Suprapubic skin (tissue), 4 donors: ENCODE measurements around the gene ARFGAP1. TPM values are rescaled to one million over a fixed set of nuclear protein-coding genes. Genes with fewer than 3 reads are reported as not detected.

Experiments used
- DNase-seq, 2 donors: peaks; one replicate each; pipeline ENCODE4 v3.0.0-alpha.2; 2019; ENCODE audit warnings: low spot score in 2 of 2
- H3K27ac ChIP-seq: fragments of 200-600 bp; sonication (generic); one replicate; pipeline ENCODE4 v1.5.1; 2019
- H3K27me3 ChIP-seq: fragments of 200-600 bp; sonication (generic); one replicate; pipeline ENCODE4 v1.5.1; 2019
- H3K36me3 ChIP-seq: fragments of 200-600 bp; sonication (generic); one replicate; pipeline ENCODE4 v1.5.1; 2019
- H3K4me1 ChIP-seq: fragments of 200-600 bp; sonication (generic); one replicate; pipeline ENCODE4 v1.5.1; 2019
- H3K4me3 ChIP-seq: fragments of 200-600 bp; sonication (generic); one replicate; pipeline ENCODE4 v1.5.1; 2019; ENCODE audit warnings: mild to moderate bottlenecking
- H3K9me3 ChIP-seq: fragments of 200-600 bp; sonication (generic); one replicate; pipeline ENCODE4 v1.5.1; 2019
- EP300 ChIP-seq: sonication (generic); formaldehyde crosslinking; IDR thresholded peaks from one replicate; pipeline ENCODE4 v1.6.1; 2017; ENCODE audit warnings: antibody characterized with exemption
- POLR2A ChIP-seq, 2 donors: fragments of 450-650 bp; IDR thresholded peaks; one replicate each; pipeline ENCODE4 v1.6.1; 2017; ENCODE audit warnings: antibody characterized with exemption in 2 of 2, mild to moderate bottlenecking in 2 of 2, moderate library complexity in 2 of 2
- POLR2AphosphoS5 ChIP-seq, 3 donors: sonication (generic); formaldehyde crosslinking; IDR thresholded peaks; one replicate each; pipeline ENCODE4 v1.6.1; 2017; ENCODE audit warnings: antibody characterized with exemption in 3 of 3
- whole genome bisulfite sequencing: methylation state at CpG from one replicate; pipeline ENCODE4 v1.1.5; 2018; 5-methylcytosine and 5-hydroxymethylcytosine counted together
- total RNA-seq, 4 donors: library from RNA; depleted of rRNA; stranded (reverse); fragments of >200 nt; gene quantifications; one replicate each; pipeline ENCODE4 v1.1.0, GENCODE V29; 2016
- TF ChIP-seq, protein P1 (sequence below), 2 donors: fragments of 200-600 bp in 1 of 2; fragments of 450-650 bp in 1 of 2; sonication (generic) in 1 of 2; IDR thresholded peaks; one replicate each; pipeline ENCODE4 v1.5.1; 2016 to 2019; ENCODE audit warnings: antibody characterized with exemption in 2 of 2, mild to moderate bottlenecking in 1 of 2, moderate library complexity in 1 of 2

ARFGAP1 gene
- total RNA-seq, 4 donors from 2014 or later: 38.6 to 84.9 (median 43.4) TPM

DNA sequence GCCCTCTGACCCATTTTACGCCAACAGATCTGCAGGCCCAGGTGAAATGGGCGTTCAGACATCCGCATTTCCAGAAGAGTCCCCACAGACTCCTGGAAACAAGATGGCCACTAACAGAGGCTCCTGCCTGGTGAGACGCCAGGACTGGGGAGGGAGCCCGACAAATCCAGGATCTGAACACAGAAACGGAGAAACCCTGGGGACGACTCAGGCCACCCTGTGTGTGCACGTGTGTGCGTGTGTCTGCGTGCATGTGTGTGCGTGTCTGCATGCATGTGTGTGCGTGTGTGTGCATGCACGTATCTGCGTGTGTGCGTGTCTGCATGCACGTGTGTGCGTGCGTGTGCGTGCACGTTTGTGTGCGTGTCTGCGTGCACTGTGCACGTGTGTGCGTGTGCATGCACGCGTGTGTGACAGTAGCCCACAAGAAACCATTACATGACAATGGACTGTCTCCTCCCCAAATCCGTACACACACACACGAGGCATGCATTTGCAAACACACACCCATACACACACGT, 63.7 kb downstream of the ARFGAP1 start:
- Histone ChIP-seq H3K27me3 (peaks cover 70% of the 10 kb centered on the region), H3K27ac (no peak overlapping the region), H3K9me3 (no peaks in the 10 kb centered on the region), H3K36me3 (no peaks in the 10 kb centered on the region), H3K4me1 (peaks cover 8% of the 10 kb centered on the region), H3K4me3 (no peak overlapping the region)
- no peak for TF ChIP-seq POLR2AphosphoS5 (IDR thresholded peaks at IDR 0.05)
- TF ChIP-seq, protein P1, sequence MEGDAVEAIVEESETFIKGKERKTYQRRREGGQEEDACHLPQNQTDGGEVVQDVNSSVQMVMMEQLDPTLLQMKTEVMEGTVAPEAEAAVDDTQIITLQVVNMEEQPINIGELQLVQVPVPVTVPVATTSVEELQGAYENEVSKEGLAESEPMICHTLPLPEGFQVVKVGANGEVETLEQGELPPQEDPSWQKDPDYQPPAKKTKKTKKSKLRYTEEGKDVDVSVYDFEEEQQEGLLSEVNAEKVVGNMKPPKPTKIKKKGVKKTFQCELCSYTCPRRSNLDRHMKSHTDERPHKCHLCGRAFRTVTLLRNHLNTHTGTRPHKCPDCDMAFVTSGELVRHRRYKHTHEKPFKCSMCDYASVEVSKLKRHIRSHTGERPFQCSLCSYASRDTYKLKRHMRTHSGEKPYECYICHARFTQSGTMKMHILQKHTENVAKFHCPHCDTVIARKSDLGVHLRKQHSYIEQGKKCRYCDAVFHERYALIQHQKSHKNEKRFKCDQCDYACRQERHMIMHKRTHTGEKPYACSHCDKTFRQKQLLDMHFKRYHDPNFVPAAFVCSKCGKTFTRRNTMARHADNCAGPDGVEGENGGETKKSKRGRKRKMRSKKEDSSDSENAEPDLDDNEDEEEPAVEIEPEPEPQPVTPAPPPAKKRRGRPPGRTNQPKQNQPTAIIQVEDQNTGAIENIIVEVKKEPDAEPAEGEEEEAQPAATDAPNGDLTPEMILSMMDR (IDR thresholded peaks at IDR 0.05): no peak
- no peak for TF ChIP-seq EP300
- no peak for TF ChIP-seq POLR2A (IDR thresholded peaks at IDR 0.05)
- WGBS: 87% methylated on average over 29 of the region's 29 CpGs
- no peak for DNase-seq

DNA sequence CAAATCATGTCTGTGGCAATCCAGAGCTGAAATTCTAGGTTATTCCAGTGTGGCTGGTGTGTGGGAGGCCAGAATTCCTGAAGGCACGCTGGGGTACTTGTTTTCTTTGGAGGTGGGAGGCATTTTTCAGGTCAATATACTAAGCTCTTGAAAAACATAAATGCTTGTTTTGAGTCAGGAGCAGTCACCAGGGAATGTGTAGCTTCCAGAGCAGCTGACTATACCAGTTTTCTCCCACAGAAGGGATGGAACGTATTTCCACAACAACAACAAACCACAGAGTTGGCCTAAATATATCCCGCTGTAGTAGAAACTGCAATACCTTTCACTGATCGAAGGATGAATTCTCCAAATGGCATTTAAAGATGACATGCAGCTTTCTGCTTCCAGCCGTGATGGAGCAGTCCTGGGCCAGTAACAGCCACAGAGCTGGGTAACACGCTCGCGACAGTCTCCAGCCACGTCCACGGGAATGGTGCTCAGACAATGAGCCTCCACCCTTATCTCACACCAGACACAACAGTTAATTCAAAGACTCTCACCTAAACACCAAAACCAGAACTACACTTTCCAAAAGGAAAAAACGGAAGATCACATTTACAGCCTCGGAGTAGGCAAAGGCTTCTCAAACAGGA, 65.3 kb downstream of the ARFGAP1 start:
- DNase-seq: no peak
- TF ChIP-seq POLR2A (IDR thresholded peaks at IDR 0.05) (no peak), EP300 (no peak), POLR2AphosphoS5 (IDR thresholded peaks at IDR 0.05) (no peak)
- TF ChIP-seq, protein P1 (IDR thresholded peaks at IDR 0.05): no peak
- 61% methylated on average over 11 of the region's 12 CpGs for WGBS
- H3K36me3 ChIP-seq: no peaks in the 10 kb centered on the region
- H3K4me1 ChIP-seq: peaks cover 8% of the 10 kb centered on the region
- peaks cover 77% of the 10 kb centered on the region for H3K27me3 ChIP-seq
- H3K4me3 ChIP-seq: no peak overlapping the region
- H3K9me3 ChIP-seq: no peaks in the 10 kb centered on the region
- no peak overlapping the region for H3K27ac ChIP-seq

Other genes with a start within 250 kb of the ARFGAP1 start
- 10 to 100 TPM; 32.7 to 40.6 (median 34.0) TPM for gene YTHDF1, start 56.7 kb upstream of the ARFGAP1 start, total RNA-seq
- 1 to 10 TPM in 3 of 4 donors, under 1 TPM in 1; 0.49 to 3.0 (median 1.7) TPM for gene BIRC7, start 36.9 kb upstream of the ARFGAP1 start, total RNA-seq
- under 1 TPM in 1 of 4 donors, not detected in 3; 0.42 TPM for gene NKAIN4, start 18.4 kb upstream of the ARFGAP1 start, total RNA-seq
- gene COL20A1, start 20.4 kb downstream of the ARFGAP1 start, total RNA-seq: not detected
- not detected for gene CHRNA4, start 88.5 kb downstream of the ARFGAP1 start, total RNA-seq
- under 1 TPM in 1 of 4 donors, not detected in 3; 0.76 TPM for gene KCNQ2, start 199.8 kb downstream of the ARFGAP1 start, total RNA-seq
- 10 to 100 TPM in 3 of 4 donors, 1 to 10 TPM in 1; 4.8 to 13.4 (median 12.0) TPM for gene EEF1A2, start 226.3 kb downstream of the ARFGAP1 start, total RNA-seq
- 100 to 1,000 TPM; 151 to 352 (median 299) TPM for gene PPDPF, start 248.0 kb downstream of the ARFGAP1 start, total RNA-seq